Stimulated activated CD8-positive, alpha-beta memory T cell treated with anti-CD3 and anti-CD28 coated beads, Interleukin-7, amount 100 ng/mL, for 24 hours (primary cell): ENCODE measurements around the gene KCTD20.
"Not testable (repeated sequence)": the region's sequence is repeated elsewhere in the genome, so short reads cannot be mapped to it uniquely, and the experiment has no call there.

Source experiments
- DNase-seq: peaks from one replicate; pipeline ENCODE4 v3.0.0-alpha.2; 2020; ENCODE audit warnings: low read depth

KCTD20 gene

DNA sequence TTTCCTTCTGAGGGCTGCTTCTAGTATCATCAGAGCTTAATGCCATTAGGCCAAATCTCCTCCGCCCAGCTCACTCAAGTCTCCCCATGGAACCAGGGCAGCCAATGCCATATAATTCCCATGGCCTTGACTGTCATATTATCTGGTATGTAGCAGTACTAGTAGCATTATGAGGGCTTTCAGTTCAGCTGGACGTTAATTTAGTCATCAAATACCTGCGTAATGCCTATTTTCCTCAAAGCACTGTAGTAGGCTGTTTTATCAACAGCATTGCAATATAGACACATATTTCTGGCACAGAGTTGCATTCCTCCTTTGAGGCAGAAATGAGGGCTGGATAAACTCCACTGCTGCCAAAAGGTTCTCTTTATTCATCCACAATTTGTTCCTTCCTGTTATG lies 1.7 kb downstream of the KCTD20 start:
- no peak for DNase-seq

DNA sequence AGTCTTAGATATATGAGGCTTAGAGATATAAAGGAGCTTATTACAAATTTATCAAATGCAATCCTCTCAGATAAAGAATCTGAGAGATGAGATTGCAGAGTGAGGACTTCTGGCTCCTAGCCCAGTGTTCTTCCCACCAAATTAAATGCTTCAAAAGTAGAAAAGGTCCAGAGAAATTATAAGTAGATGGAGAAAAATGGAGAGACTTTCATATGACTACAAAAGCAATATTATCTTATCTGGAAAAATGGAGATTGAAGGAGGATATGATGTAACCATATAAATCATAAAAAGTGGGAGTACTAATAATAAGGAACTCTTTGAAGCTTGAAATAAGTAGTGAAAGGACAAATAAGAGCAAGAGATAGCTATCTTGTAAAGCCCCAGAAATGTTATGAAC lies 2.8 kb downstream of the KCTD20 start:
- no peak for DNase-seq

GRCh38 chr6:36449173-36449572 lies 6.4 kb downstream of the KCTD20 start:
- DNase-seq = not testable (repeated sequence)

GRCh38 chr6:36452897-36453296 lies 10.1 kb downstream of the KCTD20 start:
- not testable (repeated sequence) for DNase-seq

- DNase-seq = no peak
These were observed 12.8 kb downstream of the KCTD20 start for GRCh38 chr6:36455486-36456027.

GRCh38 chr6:36459501-36459900 lies 16.7 kb downstream of the KCTD20 start:
- DNase-seq = no peak

GRCh38 chr6:36460916-36461315 lies 18.1 kb downstream of the KCTD20 start:
- DNase-seq = no peak

DNA sequence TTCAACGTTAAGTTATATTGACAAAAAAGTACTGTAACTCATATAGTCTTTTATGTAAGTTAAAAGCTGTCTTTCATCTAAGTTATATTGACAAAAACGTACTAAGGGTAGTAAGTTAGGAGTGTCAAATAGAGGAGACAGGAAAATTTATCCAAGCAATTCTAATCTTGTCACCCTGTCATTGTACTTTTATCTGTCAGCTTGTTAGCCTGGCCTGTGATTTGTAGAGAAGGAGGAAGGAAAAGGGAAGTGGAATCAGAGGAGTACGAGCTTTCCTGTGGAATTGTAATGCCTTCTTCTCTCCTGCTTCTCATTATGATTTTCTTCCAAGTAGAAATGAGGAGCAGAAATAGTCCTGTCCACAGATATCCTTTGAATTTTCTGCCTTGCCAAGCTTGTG lies 18.8 kb downstream of the KCTD20 start:
- no peak for DNase-seq

- DNase-seq = no peak
These were observed 20.9 kb downstream of the KCTD20 start for GRCh38 chr6:36463676-36464075.

GRCh38 chr6:36464233-36464632 lies 21.4 kb downstream of the KCTD20 start:
- DNase-seq = no peak

DNA sequence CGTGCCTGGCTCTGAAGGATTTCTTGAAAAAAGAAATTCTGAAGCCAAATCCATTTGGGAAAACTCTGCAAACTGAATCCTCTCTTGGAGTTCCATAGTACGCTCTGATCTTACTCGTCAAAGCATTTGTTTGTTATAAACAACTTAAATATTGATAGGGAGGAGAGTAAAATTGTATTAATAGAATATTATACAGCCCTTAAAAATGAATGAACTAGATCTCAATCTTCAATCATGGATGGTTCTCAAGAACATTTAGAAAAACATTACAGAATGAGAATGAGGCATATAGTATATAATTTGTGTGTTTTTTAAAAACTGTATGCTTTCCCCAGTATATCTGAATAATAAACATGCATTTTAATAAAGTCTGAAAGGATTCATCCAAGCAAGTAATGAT lies 24.8 kb downstream of the KCTD20 start:
- no peak for DNase-seq

DNA sequence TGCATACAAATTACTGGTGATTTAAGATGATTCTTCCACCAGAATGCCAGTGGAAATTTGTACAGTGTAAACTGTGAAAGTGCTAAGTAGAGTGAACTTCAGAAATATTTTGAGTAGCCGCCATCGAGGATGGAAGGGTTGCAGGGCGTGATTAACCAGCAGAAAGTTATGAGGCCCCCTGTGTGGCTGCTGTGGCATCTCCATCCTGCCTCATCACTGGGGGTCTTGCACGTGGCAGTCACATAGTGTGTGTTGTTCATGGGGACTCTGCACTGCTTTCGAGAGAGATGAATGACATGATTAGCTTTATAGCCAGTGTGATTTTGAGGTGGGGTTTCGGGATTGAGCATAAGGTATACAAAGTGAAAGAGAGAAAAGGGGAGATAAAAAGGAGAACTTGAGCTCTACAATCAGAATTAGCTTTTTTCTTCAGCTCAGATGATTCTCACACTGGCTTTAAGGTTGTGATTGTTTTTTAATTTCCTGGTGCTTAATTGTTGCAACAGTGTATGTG lies 26.4 kb downstream of the KCTD20 start:
- DNase-seq = no peak

DNA sequence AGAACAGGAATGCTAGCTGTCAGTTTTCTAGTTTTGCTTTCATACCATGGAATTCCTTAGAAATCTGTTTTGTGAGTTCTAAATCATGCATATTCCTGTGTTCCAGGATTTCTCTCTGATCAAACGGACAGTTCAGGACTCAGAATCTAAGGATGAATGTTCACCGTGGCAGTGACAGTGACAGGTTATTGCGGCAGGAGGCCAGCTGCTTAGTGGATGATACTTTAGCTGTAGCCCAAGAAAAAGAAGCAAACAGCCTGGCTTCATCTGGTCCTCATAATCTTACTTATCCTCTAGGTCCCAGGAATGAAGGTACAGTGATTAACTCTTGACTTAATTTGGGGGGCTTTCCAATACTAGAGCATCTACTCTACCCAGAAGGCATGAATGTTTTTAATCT lies 27.1 kb downstream of the KCTD20 start:
- DNase-seq = no peak

GRCh38 chr6:36478051-36478526 lies 35.3 kb downstream of the KCTD20 start:
- no peak for DNase-seq

GRCh38 chr6:36479256-36479655 lies 36.5 kb downstream of the KCTD20 start:
- DNase-seq = no peak

DNA sequence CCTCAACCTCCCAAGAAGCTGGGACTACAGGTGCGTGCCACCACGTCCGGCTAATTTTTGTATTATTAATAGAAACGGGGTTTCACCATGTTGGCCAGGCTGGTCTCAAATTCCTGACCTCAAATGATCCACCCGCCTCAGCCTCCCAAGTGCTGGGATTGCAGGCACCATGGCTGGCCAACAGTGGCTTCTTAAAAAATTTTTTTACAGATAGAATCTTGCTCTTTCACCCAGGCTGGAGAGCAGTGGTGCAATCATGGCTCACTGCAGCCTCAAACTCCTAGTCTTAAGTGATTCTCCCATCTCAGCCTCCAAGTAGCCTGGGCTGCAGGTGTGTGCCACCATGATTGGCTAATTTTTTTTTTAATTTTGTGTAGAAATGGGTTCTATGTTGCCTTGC lies 40.5 kb downstream of the KCTD20 start:
- DNase-seq = not testable (repeated sequence)

GRCh38 chr6:36484736-36485135 lies 41.9 kb downstream of the KCTD20 start:
- no peak for DNase-seq

GRCh38 chr6:36487698-36488097 lies 44.9 kb downstream of the KCTD20 start:
- DNase-seq = no peak

- no peak for DNase-seq
These were observed 45.4 kb downstream of the KCTD20 start for GRCh38 chr6:36488221-36488620.

DNA sequence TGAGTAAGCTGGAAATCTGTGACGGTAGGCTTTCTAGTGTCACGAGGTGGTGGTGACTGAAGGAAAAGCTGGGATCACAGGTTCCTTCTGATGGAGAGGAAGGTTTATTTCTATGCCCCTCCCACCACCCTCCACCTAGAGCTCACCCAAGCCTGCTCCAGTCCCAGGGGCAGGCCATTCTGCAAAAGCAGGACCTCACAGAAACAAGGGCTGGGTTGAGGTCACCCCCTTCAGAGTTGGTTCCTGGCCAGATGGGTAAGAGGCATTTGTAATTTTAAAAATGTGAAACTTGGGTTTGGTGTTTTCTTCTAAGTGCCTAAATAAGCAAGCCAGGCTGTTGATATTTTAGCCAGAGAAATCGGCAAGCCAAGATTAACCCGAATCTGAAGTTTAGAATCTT lies 46.6 kb downstream of the KCTD20 start:
- no peak for DNase-seq

DNA sequence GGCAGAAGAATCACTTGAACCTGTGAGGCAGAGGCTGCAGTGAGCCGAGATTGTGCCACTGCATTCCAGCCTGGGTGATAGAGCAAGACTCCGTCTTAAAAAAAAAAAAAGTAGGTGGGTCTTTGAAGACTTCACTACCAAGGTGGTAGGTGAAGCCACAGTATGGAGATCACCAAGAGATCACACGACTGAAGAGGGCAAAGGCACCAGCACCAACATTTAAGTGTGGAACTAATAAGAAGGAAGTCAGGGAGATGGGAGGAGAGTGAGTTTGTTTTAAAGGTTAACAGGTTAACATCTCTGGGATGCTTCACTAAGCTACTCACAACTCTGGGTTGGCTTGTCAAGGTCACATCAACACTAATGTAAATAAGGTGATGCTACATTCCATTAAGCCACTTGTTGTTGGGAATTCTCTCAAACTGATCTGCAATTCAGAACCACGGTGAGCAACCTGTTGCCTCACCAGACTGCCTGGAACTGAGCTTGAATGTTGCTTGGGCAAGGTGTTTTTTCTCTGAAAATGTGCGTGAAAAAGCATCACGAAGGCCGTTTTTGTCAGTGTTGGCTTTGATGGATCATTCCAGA lies 48.7 kb downstream of the KCTD20 start:
- DNase-seq = no peak

DNA sequence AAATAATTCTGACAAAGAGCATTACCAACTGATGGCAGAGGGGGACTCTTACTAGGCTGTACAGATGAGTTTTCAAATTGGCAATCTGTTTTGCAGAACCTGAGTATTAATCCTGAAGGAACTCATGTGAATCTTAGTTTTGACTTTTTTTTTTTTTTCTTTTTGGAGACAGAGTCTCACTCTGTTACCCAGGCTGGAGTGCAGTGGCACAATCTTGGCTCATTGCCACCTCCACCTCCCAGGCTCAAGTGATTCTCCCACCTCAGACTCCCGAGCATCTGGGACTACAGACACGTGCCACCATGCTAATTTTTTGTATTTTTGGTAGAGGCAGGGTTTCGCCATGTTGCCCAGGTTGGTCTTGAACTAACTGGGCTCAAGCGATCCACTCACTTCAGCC lies 49.3 kb downstream of the KCTD20 start:
- DNase-seq = no peak

DNA sequence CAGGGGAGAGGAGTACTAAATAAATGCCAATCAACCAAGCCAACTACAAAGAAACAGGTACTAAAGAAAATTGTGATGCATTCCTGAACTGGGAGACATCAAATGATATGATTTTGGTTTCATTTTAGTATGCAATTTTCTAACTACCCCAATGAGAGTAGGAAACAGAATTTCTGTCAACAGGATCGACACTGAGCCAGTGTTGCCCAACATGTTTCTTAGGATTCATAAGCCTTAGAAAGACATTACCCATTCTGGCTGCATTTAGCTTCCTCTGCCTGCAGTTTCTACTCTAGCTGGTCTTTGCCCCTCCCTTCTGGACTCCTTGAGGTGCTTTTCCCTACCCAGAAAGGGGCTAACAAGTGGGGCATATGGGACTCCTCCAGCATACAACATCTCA lies 49.8 kb downstream of the KCTD20 start:
- no peak for DNase-seq

DNA sequence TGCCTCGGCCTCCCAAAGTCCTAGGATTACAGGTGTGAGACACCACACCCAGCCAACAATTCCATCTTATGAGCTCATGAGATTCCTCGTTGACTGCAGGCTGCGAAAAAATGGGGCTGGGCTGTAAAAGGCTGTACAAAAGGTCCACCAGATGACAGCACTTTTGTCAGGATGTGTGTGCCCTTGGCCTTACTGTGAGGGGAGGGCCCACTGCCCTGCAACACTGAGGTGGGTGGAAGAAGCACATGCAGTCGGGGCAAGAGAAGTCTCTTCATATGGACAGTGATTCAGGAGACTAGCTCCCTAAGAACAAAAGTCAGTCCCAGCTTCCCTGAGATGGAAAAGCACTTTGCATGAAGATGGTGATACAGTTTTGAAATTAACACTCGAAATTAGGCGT lies 50.5 kb downstream of the KCTD20 start:
- no peak for DNase-seq
